ENCODE data around the gene MARF1.
"Not testable (repeated sequence)": the region's sequence is repeated elsewhere in the genome, so short reads cannot be mapped to it uniquely, and the experiment has no call there.

Gene MARF1

DNA sequence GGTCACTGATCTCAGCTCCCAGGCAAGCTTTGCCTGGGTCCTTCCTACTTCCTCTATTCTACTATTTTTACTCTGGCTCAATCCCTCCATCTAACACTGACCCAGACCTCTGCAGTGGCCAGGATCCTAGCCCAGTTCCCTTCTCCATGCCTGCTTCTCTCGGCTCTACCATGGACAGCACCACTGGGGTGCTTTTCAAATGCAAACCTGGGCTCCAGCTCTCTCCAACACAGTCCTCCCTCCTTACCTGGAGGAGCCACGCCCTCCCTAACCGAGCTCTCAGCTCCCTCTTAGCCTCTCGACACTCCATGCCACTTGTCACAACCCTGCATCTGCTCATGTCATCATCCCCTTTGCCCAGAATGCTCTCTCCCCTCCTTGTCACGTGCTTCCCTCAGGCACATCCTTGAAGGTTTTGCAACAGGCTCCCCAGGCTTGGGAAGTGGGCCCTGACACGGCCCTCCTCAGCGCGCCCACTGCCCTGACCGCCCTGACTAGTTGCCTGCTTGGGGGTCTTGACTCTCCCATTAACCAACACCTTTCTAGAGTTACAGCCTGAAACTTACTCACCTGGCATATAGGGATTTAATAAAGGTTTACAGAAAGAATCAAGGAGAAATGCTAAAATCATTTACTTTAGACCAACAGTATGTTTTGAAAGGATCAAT lies 41.6 kb downstream of the MARF1 start:
- DNase-seq (ENCODE audit: low read depth in 1 of 2, low spot score in 1 of 2), result no peak

DNA sequence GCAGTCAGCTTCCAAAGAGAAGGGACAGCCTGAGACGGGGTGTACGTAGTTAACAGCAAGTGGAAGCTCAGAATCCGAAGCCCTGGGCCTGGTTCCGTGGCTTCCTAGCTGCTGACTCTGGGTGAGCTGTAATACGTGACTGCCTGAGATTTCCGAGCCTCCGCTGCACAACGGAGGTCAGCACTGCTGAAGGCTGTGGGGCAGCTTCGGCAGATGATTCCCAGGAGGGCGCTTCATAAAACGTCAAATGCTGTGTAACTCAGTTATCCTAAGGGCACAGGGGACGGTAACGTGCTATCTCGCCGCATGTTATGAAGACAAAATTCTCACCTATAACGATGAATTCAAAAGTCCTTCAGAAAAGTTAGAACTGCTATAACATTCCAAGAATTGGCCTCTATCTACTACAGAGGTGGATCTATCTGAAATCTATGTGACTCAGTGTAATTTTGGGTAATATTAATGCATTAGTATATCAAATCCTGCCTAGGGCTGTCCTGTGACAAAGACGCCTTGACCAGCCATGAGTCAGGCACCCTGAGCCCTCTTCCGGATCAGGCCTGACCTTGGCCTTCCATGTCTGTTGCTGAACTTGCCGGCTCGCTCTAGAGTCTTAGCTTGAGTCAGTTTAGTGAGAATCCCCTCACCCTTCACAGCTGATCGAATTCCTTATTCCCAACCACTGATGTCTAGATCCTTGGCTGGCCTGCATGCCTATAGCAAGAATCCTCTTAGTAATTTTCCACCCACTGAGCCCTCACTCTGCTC lies 43.5 kb downstream of the MARF1 start:
- DNase-seq (ENCODE audit: low read depth in 1 of 2, low spot score in 1 of 2), result no peak

DNA sequence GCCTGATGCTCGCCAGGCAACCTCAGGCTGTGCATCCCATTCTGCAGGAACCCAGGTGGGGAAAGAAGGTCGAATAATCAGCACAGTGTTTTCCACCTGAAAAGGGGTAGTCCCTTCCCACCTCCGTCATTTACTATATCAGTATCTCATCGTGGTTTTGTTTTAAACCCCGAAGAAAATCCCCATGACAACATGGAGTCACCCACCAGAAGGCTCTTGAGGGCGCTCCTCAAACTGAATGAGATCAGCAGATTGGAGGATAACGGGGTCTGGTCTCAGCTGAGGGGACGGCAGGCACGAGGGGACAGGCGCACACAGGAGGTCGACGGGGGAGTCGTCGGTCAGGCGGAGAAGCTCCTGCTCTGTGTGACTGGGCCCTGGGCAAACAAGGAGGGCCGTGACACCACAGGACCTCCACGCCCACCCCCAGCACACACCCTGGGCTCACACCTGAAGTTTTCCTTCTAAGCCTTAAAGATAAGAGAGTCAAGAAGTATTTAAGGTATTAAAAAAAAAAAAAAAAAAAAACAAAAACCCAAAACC lies 44.2 kb downstream of the MARF1 start:
- DNase-seq (ENCODE audit: low read depth in 1 of 2, low spot score in 1 of 2), result no peak

DNA sequence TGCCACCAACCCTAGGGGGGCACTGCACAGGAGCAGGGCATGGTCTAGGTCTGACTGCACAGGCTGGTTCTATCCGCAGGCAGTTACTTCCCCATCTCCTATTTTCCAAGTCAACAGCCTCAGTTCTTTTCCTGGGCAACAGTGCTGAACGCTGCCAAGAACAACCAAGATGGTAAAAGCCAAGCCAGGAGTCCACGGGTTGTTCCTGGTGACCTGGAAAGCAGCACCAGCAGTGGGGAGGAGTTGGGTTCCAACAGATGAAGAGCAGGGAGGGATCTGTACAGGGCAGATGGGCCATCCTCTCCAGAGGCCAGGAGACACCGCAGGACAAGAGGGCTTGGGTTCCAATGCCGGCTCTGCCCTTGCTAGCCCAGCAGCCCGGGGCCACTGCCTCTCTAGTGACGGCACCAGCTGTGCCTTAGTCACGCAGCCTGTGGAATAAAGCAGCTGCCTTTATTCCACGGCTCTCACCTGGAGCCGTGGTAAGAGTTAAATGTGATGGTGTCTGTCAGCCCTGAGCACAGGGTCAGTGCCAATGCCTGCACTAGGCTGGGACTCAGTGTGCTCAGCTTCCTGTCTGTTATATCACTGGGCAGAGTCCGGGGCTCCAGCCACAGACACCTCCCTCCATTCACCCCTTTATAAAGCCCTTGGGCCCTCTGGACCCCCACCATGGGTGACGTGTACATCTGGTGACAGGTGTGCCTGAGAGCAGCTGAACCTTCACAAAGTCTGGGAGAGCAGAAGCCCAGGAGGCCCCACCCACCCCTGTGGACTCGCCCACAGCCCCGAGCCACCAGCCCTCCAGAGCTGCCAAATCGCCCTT lies 44.9 kb downstream of the MARF1 start:
- no peak for DNase-seq (ENCODE audit: low read depth in 1 of 2, low spot score in 1 of 2)

- DNase-seq (ENCODE audit: low read depth in 1 of 2, low spot score in 1 of 2), result no peak
Measured at GRCh38 chr16:15597135-15597534, 45.8 kb downstream of the MARF1 start.

DNA sequence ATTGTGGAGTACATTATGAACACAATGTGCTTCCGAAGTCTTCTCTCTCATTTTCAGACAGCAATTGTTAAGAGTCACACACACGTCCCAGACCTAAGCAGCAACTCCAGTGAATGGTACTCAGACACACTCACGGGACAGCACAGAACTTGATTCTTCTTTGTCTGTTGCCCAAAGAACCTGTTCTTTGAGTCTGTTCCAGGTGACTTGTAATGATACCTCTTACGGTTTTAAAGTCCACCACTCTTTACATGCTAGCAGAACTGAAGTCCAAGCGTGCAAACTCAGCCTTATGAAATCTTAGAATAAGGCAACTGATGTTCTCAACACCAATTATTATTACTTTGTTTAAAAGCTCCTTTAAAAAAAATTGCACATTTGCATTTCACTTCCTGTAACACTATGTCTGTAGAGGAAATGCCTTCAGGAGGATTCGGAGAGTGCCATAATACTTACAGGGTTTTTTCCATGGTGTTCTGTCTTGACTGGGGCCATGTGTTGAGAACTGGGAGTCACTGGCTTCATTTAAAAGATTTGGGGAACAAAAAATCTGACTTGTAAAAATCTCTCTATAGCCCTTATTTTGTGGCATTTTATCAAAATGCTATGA lies 48.1 kb downstream of the MARF1 start:
- no peak for DNase-seq (ENCODE audit: low read depth in 1 of 2, low spot score in 1 of 2)

- DNase-seq (ENCODE audit: low read depth in 1 of 2, low spot score in 1 of 2), result no peak
Measured at GRCh38 chr16:15593235-15593634, 49.7 kb downstream of the MARF1 start.

GRCh38 chr16:15592324-15592723 lies 50.6 kb downstream of the MARF1 start:
- no peak for DNase-seq (ENCODE audit: low read depth in 1 of 2, low spot score in 1 of 2)

DNA sequence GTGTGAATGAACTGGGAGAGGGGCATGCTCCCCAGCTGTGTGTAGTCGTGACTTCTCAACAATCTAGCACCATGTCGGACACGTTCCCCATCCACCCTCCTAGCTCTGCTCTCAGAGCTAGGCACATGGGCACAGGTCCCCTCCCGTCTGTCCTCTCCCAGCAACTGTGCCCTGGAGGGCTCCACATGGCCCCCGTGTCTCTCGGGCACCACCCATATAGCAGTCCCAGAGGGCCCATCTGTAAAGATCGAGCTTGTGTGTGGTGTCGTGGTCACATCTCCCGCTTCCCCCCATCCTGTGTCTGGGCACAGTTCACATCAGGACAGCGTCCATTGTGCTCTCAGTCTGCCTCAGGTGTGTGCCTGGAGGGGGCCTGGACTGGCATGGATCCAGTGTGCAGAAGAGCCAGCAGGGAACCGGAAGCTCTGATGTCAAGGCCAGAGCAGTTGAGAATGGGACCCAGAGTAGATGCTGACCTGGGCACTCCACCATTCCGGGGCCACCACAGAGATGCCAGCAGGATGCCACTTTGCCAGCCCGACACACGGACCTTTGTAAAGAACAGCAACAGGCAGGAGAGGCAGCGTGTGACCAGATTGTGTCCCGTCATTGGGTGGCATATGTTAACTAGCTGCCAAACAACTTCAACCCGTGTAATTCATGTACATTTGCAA lies 55.7 kb downstream of the MARF1 start:
- DNase-seq (ENCODE audit: low read depth in 1 of 2, low spot score in 1 of 2), result no peak

DNA sequence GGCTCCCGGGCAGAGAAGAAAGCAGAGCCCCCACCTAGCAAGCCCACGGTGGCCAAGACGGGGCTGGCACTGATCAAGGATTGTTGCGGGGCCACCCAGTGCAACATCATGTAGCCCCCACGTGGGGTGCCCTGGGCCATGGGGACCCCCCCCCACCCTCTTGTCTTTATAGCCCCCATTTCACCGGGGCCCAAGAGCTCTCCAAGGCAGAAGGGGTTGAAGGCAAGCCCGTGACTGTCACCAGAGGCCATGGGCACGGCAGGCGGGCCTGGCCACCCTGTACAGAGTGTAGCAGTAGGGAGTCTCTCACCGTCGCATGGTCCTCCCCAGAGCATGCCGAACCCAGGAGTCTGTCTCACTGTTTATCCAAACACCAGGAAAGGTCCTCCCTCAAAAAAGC lies 56.2 kb downstream of the MARF1 start:
- DNase-seq (ENCODE audit: low read depth in 1 of 2, low spot score in 1 of 2), result no peak

DNA sequence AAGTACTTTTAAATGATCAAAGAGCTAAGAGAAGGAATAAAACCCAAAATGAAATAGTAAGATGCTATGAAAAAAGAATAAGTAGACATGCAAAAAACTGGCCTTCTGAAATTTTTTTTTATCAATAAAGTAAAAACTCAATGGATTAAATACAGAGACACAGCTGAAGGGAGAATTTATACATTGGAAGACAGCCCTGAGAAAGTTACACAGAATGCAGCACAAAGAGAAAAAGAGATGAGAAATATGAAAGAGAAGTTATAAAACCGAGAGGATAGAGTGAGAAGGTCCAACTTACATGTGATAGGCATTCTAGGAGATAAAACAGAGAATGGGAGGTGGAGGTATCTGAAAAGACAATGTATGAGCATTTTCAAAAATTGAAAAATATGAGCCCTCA lies 57.0 kb downstream of the MARF1 start:
- no peak for DNase-seq (ENCODE audit: low read depth in 1 of 2, low spot score in 1 of 2)

GRCh38 chr16:15583526-15583925 lies 59.4 kb downstream of the MARF1 start:
- no peak for DNase-seq (ENCODE audit: low read depth in 1 of 2, low spot score in 1 of 2)

DNA sequence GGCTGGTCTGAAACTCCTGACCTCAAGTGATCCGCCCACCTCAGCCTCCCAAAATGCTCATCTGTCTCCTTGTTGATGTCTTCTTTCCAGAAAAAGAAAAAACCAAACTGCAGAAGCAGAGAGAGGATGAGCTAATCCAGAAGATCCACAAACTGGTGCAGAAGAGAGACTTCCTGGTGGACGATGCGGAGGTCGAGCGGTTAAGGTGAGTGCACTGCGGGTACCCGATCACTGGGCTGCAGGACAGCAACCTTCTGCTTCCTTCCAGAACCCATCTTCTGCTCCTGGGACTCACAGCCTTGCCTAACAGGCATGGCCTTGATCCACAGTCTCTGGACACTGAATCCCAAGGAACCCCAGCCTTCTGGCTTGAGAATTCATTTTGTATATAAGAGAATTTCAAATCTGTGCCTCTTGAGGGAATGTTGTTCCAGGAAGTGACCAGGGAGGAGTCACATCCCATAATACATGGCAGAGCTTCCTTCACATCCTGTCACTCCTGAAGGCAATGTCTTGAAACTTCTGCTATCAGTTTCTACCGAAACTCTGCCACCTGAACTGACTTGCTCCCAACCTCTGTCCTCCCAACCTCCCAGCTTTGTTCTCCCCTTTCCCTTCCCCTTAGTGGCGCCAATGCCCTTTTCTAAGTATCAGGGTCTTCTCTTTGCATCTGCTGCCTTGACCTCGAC lies 61.7 kb downstream of the MARF1 start:
- DNase-seq (ENCODE audit: low read depth in 1 of 2, low spot score in 1 of 2), result no peak

GRCh38 chr16:15578824-15579223 lies 64.1 kb downstream of the MARF1 start:
- no peak for DNase-seq (ENCODE audit: low read depth in 1 of 2, low spot score in 1 of 2)

- no peak for DNase-seq (ENCODE audit: low read depth in 1 of 2, low spot score in 1 of 2)
Measured at GRCh38 chr16:15576960-15577958, 65.7 kb downstream of the MARF1 start.

- no peak for DNase-seq (ENCODE audit: low read depth in 1 of 2, low spot score in 1 of 2)
Measured at GRCh38 chr16:15575293-15576049, 67.5 kb downstream of the MARF1 start.

DNA sequence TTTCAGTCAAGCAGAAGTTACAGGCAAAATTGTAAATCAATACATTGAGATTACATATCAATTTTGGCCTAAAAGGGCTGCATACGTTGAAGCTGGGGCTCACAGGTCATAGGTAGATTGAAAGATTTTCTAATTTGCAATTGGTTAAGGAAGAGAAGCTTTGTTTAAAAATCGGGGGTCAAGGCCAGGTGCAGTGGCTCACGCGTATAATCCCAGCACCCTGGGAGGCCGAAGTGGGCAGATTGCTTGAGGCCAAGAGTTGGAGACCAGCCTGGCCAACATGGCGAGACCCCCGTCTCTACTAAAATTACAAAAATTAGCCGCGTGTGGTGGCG lies 68.4 kb downstream of the MARF1 start:
- DNase-seq (ENCODE audit: low read depth in 1 of 2, low spot score in 1 of 2), result no peak

DNA sequence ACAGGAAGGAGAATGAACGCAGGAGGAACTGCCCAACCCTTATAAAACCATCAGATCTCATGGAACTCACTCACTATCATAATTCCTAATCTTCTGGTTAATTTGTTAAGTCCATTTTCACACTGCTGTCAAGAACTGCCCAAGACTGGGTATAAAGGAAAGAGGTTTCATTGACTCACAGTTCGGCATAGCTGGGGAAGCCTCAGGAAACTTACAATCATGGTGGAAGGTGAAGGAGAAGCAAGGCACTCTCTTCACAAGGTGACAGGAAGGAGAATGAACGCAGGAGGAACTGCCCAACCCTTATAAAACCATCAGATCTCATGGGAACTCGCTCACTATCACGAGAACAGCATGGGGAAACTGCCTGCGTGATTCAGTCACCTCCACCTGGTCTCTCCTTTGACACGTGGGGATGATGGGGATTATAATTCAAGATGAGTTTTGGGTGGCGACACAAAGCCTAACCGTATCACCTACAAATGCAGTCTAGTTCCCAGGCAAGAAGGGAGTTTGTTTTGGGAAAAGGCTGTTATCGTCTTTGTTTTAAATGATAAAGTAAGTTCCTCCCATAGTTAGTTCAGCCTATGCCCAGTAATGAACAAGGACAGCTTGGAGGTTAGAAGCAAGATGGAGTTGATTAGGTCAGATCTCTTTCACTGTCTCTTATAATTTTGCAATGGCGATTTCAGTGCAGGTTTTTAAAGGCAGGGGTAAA lies 68.9 kb downstream of the MARF1 start:
- not testable (repeated sequence) for DNase-seq (ENCODE audit: low read depth in 1 of 2, low spot score in 1 of 2)

All from activated CD4-positive, alpha-beta T cell treated with anti-CD3 and anti-CD28 coated beads, Interleukin-2, amount 50 U/mL, for 24 hours (primary cell).